Measurements from ENCODE around the gene PLEKHM3.

PLEKHM3 gene

DNA sequence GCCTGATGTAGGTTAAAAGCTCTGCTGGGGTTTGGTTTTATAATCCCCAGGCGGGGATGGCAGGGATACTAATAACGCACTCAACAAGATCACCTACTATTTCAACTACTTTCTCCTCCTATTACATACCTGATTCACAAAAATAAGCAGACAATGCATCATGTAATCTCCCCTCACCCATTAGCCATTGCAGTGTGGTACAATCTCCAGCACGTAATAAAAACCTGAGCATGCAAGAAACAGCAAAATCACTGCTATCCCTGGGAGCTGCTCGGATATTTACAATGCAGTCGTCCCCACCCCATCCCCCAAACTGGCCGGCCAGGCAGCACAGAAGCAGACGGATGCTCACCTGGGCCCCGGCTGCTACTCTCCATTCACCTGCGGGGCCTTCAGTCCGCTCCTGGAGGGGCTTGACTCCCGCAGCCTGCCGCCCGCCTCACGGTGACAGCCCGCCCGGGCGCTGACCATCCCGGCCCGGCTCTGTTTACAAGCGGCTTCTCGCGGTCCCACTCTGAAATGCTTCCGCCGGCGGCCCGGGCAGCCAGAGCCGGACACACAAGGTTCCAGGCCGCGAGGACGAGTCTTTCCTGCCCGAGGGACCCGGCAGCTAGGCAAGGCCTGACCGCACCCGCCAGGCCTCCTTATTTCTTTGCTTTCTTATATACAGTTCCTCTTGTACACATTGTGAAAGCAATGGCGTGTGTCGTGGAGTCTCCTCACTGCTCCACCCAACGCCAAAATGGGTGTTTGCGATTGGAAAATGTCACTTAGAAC is at the start of gene PLEKHM3 (continued):
- TF ChIP-seq, protein P1, sequence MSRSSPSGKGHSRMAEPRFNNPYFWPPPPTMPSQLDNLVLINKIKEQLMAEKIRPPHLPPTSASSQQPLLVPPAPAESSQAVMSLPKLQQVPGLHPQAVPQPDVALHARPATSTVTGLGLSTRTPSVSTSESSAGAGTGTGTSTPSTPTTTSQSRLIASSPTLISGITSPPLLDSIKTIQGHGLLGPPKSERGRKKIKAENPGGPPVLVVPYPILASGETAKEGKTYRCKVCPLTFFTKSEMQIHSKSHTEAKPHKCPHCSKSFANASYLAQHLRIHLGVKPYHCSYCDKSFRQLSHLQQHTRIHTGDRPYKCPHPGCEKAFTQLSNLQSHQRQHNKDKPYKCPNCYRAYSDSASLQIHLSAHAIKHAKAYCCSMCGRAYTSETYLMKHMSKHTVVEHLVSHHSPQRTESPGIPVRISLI (tag by site-specific recombination; IDR thresholded peaks at IDR 0.05) = no peak
- peak; percentile 38 for TF ChIP-seq ZNF223 (tag by site-specific recombination; IDR thresholded peaks at IDR 0.05)
- TF ChIP-seq, protein P2, sequence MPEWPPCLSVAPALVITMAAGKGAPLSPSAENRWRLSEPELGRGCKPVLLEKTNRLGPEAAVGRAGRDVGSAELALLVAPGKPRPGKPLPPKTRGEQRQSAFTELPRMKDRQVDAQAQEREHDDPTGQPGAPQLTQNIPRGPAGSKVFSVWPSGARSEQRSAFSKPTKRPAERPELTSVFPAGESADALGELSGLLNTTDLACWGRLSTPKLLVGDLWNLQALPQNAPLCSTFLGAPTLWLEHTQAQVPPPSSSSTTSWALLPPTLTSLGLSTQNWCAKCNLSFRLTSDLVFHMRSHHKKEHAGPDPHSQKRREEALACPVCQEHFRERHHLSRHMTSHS (tag by site-specific recombination; IDR thresholded peaks at IDR 0.05) = no peak
- peak; percentile 93 for TF ChIP-seq ZFP37 (tag by site-specific recombination; IDR thresholded peaks at IDR 0.05)
- TF ChIP-seq, protein P3, sequence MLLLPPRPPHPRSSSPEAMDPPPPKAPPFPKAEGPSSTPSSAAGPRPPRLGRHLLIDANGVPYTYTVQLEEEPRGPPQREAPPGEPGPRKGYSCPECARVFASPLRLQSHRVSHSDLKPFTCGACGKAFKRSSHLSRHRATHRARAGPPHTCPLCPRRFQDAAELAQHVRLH (tag by site-specific recombination; IDR thresholded peaks at IDR 0.05) = peak; percentile 58; the same call in 1 of the 2 replicates
- TF ChIP-seq, protein P4, sequence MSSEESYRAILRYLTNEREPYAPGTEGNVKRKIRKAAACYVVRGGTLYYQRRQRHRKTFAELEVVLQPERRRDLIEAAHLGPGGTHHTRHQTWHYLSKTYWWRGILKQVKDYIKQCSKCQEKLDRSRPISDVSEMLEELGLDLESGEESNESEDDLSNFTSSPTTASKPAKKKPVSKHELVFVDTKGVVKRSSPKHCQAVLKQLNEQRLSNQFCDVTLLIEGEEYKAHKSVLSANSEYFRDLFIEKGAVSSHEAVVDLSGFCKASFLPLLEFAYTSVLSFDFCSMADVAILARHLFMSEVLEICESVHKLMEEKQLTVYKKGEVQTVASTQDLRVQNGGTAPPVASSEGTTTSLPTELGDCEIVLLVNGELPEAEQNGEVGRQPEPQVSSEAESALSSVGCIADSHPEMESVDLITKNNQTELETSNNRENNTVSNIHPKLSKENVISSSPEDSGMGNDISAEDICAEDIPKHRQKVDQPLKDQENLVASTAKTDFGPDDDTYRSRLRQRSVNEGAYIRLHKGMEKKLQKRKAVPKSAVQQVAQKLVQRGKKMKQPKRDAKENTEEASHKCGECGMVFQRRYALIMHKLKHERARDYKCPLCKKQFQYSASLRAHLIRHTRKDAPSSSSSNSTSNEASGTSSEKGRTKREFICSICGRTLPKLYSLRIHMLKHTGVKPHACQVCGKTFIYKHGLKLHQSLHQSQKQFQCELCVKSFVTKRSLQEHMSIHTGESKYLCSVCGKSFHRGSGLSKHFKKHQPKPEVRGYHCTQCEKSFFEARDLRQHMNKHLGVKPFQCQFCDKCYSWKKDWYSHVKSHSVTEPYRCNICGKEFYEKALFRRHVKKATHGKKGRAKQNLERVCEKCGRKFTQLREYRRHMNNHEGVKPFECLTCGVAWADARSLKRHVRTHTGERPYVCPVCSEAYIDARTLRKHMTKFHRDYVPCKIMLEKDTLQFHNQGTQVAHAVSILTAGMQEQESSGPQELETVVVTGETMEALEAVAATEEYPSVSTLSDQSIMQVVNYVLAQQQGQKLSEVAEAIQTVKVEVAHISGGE (tag by site-specific recombination; conservative IDR thresholded peaks at IDR 0.05; ENCODE audit: low read depth) = peak; percentile 99
- no peak for TF ChIP-seq ZNF621 (tag by site-specific recombination; IDR thresholded peaks at IDR 0.05)
- TF ChIP-seq ZNF747 (tag by site-specific recombination; IDR thresholded peaks at IDR 0.05) = no peak
- TF ChIP-seq OSR2 (tag by site-specific recombination; IDR thresholded peaks at IDR 0.05) = peak; percentile 19; the same call in 1 of the 2 replicates
- TF ChIP-seq ZBTB20 (tag by site-specific recombination; IDR thresholded peaks at IDR 0.05) = peak; percentile 72
- TF ChIP-seq ZNF529 (tag by site-specific recombination; IDR thresholded peaks at IDR 0.05; ENCODE audit: insufficient replicate concordance) = no peak
- TF ChIP-seq ZNF132 (tag by site-specific recombination; IDR thresholded peaks at IDR 0.05; ENCODE audit: borderline replicate concordance) = no peak
- TF ChIP-seq ZNF501 (tag by site-specific recombination; IDR thresholded peaks at IDR 0.05) = peak; percentile 95
- no peak for TF ChIP-seq ZFP41 (tag by site-specific recombination; IDR thresholded peaks at IDR 0.05; ENCODE audit: borderline replicate concordance)
- TF ChIP-seq, protein P5, sequence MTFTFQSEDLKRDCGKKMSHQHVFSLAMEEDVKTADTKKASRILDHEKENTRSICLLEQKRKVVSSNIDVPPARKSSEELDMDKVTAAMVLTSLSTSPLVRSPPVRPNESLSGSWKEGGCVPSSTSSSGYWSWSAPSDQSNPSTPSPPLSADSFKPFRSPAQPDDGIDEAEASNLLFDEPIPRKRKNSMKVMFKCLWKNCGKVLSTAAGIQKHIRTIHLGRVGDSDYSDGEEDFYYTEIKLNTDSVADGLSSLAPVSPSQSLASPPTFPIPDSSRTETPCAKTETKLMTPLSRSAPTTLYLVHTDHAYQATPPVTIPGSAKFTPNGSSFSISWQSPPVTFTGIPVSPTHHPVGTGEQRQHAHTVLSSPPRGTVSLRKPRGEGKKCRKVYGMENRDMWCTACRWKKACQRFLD (tag by site-specific recombination; IDR thresholded peaks at IDR 0.05) = 0 out of 2 replicates have a peak, but pooled peaks have one; percentile 29
- TF ChIP-seq, protein P6, sequence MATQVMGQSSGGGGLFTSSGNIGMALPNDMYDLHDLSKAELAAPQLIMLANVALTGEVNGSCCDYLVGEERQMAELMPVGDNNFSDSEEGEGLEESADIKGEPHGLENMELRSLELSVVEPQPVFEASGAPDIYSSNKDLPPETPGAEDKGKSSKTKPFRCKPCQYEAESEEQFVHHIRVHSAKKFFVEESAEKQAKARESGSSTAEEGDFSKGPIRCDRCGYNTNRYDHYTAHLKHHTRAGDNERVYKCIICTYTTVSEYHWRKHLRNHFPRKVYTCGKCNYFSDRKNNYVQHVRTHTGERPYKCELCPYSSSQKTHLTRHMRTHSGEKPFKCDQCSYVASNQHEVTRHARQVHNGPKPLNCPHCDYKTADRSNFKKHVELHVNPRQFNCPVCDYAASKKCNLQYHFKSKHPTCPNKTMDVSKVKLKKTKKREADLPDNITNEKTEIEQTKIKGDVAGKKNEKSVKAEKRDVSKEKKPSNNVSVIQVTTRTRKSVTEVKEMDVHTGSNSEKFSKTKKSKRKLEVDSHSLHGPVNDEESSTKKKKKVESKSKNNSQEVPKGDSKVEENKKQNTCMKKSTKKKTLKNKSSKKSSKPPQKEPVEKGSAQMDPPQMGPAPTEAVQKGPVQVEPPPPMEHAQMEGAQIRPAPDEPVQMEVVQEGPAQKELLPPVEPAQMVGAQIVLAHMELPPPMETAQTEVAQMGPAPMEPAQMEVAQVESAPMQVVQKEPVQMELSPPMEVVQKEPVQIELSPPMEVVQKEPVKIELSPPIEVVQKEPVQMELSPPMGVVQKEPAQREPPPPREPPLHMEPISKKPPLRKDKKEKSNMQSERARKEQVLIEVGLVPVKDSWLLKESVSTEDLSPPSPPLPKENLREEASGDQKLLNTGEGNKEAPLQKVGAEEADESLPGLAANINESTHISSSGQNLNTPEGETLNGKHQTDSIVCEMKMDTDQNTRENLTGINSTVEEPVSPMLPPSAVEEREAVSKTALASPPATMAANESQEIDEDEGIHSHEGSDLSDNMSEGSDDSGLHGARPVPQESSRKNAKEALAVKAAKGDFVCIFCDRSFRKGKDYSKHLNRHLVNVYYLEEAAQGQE (tag by site-specific recombination; IDR thresholded peaks at IDR 0.05) = peak; percentile 78
- TF ChIP-seq HOXC10 (CRISPR knock-in tag; IDR thresholded peaks at IDR 0.05) = peak; percentile 78; the same call in 1 of the 2 replicates
- TF ChIP-seq, protein P7, sequence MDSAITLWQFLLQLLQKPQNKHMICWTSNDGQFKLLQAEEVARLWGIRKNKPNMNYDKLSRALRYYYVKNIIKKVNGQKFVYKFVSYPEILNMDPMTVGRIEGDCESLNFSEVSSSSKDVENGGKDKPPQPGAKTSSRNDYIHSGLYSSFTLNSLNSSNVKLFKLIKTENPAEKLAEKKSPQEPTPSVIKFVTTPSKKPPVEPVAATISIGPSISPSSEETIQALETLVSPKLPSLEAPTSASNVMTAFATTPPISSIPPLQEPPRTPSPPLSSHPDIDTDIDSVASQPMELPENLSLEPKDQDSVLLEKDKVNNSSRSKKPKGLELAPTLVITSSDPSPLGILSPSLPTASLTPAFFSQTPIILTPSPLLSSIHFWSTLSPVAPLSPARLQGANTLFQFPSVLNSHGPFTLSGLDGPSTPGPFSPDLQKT (IDR thresholded peaks at IDR 0.05; ENCODE audit: borderline replicate concordance, low read depth, low read length) = no peak
- peak; percentile 60 for TF ChIP-seq ZNF610 (tag by site-specific recombination; IDR thresholded peaks at IDR 0.05; ENCODE audit: borderline replicate concordance)
- TF ChIP-seq, protein P8, sequence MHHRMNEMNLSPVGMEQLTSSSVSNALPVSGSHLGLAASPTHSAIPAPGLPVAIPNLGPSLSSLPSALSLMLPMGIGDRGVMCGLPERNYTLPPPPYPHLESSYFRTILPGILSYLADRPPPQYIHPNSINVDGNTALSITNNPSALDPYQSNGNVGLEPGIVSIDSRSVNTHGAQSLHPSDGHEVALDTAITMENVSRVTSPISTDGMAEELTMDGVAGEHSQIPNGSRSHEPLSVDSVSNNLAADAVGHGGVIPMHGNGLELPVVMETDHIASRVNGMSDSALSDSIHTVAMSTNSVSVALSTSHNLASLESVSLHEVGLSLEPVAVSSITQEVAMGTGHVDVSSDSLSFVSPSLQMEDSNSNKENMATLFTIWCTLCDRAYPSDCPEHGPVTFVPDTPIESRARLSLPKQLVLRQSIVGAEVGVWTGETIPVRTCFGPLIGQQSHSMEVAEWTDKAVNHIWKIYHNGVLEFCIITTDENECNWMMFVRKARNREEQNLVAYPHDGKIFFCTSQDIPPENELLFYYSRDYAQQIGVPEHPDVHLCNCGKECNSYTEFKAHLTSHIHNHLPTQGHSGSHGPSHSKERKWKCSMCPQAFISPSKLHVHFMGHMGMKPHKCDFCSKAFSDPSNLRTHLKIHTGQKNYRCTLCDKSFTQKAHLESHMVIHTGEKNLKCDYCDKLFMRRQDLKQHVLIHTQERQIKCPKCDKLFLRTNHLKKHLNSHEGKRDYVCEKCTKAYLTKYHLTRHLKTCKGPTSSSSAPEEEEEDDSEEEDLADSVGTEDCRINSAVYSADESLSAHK (tag by site-specific recombination; IDR thresholded peaks at IDR 0.05) = 0 out of 2 replicates have a peak, but pooled peaks have one; percentile 26
- peak; percentile 89 for TF ChIP-seq ZNF324 (tag by site-specific recombination; IDR thresholded peaks at IDR 0.05)
- TF ChIP-seq ZFP69B (tag by site-specific recombination; IDR thresholded peaks at IDR 0.05) = peak; percentile 63; the same call in 1 of the 2 replicates
- TF ChIP-seq ZNF366 (tag by site-specific recombination; conservative IDR thresholded peaks at IDR 0.05) = no peak
- TF ChIP-seq GLIS1 (tag by site-specific recombination; IDR thresholded peaks at IDR 0.05) = peak; percentile 45
